HFFc6 (cell line): ENCODE data around the gene CPEB4. TPM values are rescaled to one million over a fixed set of nuclear protein-coding genes. Genes with fewer than 3 reads are reported as not detected.

Experiments used
- DNase-seq: peaks from one replicate; pipeline ENCODE4 v3.0.0-alpha.2; 2018
- H3K27ac Mint-ChIP-seq: 2 replicates; pipeline ENCODE4 v1.8.0; 2020; ENCODE audit warnings: mild to moderate bottlenecking, mixed read lengths
- H3K27me3 Mint-ChIP-seq: 2 replicates; pipeline ENCODE4 v1.8.0; 2021; ENCODE audit warnings: mild to moderate bottlenecking, moderate library complexity, mixed read lengths; ENCODE audit not compliant: insufficient read depth
- H3K36me3 Mint-ChIP-seq: 2 replicates; pipeline ENCODE4 v1.8.0; 2021; ENCODE audit warnings: low read depth, mixed read lengths
- H3K4me1 Mint-ChIP-seq: 2 replicates; pipeline ENCODE4 v1.8.0; 2020; ENCODE audit warnings: low read depth, mixed read lengths
- H3K4me3 Mint-ChIP-seq: 2 replicates; pipeline ENCODE4 v1.8.0; 2020; ENCODE audit warnings: mild to moderate bottlenecking, moderate library complexity, mixed read lengths
- H3K9me3 Mint-ChIP-seq: 2 replicates; pipeline ENCODE4 v1.8.0; 2020; ENCODE audit warnings: mild to moderate bottlenecking, mixed read lengths
- CTCF ChIP-seq: fragments of 200-600 bp; sonication (generic); IDR thresholded peaks from 2 replicates; pipeline ENCODE4 v1.5.0; 2021; ENCODE audit warnings: antibody characterized with exemption, mild to moderate bottlenecking
- total RNA-seq, 6 experiments: library from RNA; stranded (reverse); fragmentation: NEBNext Ultra II Directional; extraction: Animal tissue kit (Norgen Biotek cat#: 25700); gene quantifications; 2 replicates in 1 of 6; 3 replicates in 5 of 6; pipeline ENCODE4 v1.2.3, GENCODE V29; 2021

Gene CPEB4
- total RNA-seq, 6 experiments from 2014 or later: 19.5 to 25.9 (median 22.3) TPM

GRCh38 chr5:173857234-173857633 lies 30.9 kb upstream of the CPEB4 start:
- Mint-ChIP-seq H3K27ac (no peak overlapping the region), H3K9me3 (no peaks in the 10 kb centered on the region), H3K4me3 (no peak overlapping the region), H3K27me3 (peaks cover 8% of the 10 kb centered on the region), H3K36me3 (no peaks in the 10 kb centered on the region; the same call in 1 of the 2 replicates), H3K4me1 (peaks cover 22% of the 10 kb centered on the region)
- TF ChIP-seq CTCF: no peak
- DNase-seq: no peak

DNA sequence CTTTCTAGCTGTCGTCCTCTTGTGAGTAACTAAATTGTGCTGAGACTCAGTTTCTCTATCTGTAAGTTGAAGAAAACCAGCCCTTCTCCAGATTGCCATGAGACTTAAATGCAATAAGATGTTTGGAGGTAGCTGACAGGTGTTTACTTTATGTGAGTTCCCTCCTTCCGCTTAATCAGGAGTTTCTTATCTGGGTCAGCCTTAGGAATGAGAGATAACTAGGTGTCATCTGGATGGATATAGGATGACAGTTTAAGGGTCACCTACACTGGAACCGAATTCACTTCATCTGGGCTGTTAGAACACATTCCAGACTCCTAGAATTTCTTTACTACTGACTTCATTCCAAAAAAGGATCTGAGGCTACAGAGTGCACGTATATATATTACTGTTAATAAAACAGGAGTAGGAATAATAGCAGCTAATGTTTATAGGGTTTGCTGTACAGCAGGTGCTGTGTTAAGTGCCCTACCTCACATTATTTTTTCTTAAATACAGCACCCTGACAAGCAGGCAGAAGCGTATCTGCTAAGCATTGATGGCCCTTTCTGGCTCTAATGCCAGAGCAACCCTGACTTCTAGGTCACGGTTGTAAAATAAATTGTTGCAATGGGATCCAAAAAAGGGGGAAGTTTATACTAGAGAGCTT lies 30.0 kb upstream of the CPEB4 start:
- TF ChIP-seq CTCF: no peak
- H3K4me3 Mint-ChIP-seq: no peak overlapping the region

DNA sequence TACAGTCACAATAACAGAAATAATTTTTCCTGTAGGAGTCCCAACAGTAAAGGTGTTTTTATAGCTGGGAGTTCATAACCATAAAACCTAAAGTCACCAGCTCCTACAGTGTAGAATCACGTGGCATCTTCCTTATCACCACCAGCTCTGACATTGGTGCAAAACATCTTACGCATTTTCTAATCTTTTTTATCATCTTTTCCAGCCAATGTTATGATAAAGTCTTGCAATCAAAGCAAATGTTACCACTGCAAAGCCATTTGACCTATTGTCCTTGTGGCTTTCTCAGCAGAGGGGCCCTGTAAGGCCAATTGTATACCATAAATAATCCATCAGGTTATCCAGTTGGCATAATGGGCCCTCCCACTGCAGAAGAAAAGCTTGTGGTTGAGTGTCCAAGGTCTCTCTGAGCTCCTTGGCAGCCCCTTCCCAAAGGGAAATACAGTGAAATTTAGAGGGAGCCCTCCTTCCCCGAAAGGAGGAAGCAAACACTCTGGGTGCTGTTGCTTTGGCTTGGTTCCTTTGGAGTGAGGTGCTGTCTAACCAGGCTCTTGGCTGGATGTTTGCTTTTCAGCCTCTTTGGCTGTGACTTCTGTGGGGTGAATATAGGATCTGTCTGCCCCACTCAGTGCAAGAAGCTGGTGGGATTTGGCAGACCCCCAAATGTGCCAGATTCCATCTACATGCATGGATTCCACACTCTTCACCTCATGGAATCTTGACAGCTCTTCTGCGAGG lies 29.3 kb upstream of the CPEB4 start:
- H3K27ac Mint-ChIP-seq: no peak overlapping the region
- no peaks in the 10 kb centered on the region for H3K9me3 Mint-ChIP-seq
- TF ChIP-seq CTCF: no peak
- peaks cover 18% of the 10 kb centered on the region for H3K4me1 Mint-ChIP-seq
- H3K36me3 Mint-ChIP-seq: no peaks in the 10 kb centered on the region
- H3K4me3 Mint-ChIP-seq: no peak overlapping the region
- no peak for DNase-seq
- peaks cover 8% of the 10 kb centered on the region for H3K27me3 Mint-ChIP-seq

More for the DNA sequence above, 30.0 kb upstream of the CPEB4 start:
- Mint-ChIP-seq H3K36me3 (no peaks in the 10 kb centered on the region; the same call in 1 of the 2 replicates), H3K27ac (no peak overlapping the region), H3K27me3 (peaks cover 8% of the 10 kb centered on the region), H3K4me1 (peaks cover 22% of the 10 kb centered on the region), H3K9me3 (no peaks in the 10 kb centered on the region)
- DNase-seq: no peak

DNA sequence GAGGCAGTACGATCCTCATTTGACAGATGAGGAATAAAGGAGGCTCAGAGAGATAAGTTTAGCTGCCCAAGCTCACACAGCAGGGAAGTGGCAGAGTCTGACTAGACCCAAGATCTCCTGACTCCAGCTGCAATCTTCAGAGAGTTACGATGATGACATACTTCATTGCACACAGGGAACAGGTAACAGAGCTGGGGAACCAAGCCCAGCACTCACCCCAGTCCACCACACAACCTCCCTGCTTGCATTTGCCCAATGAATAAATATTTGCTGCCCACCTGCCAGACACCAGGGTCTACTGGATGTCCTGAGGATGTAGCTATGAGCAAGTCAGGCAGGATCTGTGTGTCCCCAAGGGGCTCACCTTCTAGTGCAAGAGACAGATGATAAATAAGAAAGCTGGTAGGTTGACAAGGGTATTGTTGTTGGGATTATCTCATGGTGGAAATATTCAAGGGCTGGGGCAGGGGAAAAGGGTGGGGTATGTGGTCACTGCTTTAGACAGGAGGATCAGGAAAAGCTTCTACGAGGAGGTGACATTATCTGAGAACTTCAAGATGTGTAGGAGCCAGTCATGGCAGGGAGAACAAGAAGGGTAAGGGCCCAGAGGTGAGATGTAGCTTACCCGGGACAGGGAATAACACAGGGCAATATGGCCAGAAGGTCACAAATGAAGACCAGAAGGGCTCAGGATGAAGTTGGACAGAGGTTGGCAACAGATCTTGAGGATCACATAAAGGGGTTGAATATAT lies 28.6 kb upstream of the CPEB4 start:
- Mint-ChIP-seq H3K4me3 (no peak overlapping the region), H3K4me1 (peaks cover 12% of the 10 kb centered on the region), H3K9me3 (no peaks in the 10 kb centered on the region), H3K27me3 (peaks cover 5% of the 10 kb centered on the region), H3K27ac (no peak overlapping the region), H3K36me3 (no peaks in the 10 kb centered on the region)
- DNase-seq: no peak
- no peak for TF ChIP-seq CTCF

DNA sequence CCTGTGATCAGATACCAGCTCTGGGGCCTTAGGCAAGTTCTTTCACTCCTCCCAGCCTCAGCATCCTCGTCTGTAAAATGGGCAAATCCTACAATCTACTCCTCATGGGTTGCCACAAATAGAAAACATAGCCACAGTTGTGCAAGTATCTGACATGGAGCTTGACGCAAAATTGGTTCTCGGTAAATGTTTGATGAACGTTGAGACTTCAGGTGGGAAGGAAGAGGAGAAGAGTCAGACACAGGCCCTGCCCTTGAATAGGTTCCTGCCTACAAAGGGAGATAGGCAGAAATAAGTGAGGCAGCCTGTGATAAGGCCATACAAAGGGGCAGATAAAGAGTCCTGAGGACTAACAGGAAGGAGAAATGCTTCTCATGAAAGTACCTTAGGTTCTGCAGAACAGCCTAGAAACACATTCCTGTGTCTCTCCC lies 26.1 kb upstream of the CPEB4 start:
- Mint-ChIP-seq H3K36me3 (0 out of 2 replicates have a peak, but pooled peaks cover under 1% of the 10 kb centered on the region), H3K27me3 (peaks cover 4% of the 10 kb centered on the region), H3K27ac (no peak overlapping the region), H3K4me1 (no peaks in the 10 kb centered on the region; the same call in 1 of the 2 replicates), H3K4me3 (no peak overlapping the region), H3K9me3 (no peaks in the 10 kb centered on the region)
- TF ChIP-seq CTCF: no peak
- DNase-seq: no peak
